OCI-LY7 (cell line): ENCODE data around the gene ARAF.

Experiments used
- CTCF ChIP-seq: fragments of 200-600 bp; sonication (generic); conservative IDR thresholded peaks from 2 replicates; pipeline ENCODE4 v1.5.1; 2014; ENCODE audit warnings: mild to moderate bottlenecking, antibody characterized with exemption, low read length, moderate library complexity, mixed read lengths
- EZH2phosphoT487 ChIP-seq: fragments of 200-600 bp; sonication (generic); IDR thresholded peaks from 2 replicates; pipeline ENCODE4 v1.6.1; 2018; ENCODE audit warnings: low read depth, borderline replicate concordance, mild to moderate bottlenecking, mixed run types, antibody characterized with exemption, low read length, moderate library complexity, mixed read lengths

- TF ChIP-seq CTCF: no peak
- no peak for TF ChIP-seq EZH2phosphoT487
These were observed 24.3 kb downstream of the ARAF start for GRCh38 chrX:47585273-47585672.
